Measurements from ENCODE around the gene DDX20.

- TF ChIP-seq CTCF (IDR thresholded peaks at IDR 0.05), result no peak
- no peak for TF ChIP-seq POLR2A (IDR thresholded peaks at IDR 0.05)
- no peak for TF ChIP-seq POLR2AphosphoS5 (IDR thresholded peaks at IDR 0.05)
Observed at GRCh38 chr1:111733992-111734341, 21.7 kb upstream of the DDX20 start.
